ENCODE measurements around the gene AUTS2.

DNA sequence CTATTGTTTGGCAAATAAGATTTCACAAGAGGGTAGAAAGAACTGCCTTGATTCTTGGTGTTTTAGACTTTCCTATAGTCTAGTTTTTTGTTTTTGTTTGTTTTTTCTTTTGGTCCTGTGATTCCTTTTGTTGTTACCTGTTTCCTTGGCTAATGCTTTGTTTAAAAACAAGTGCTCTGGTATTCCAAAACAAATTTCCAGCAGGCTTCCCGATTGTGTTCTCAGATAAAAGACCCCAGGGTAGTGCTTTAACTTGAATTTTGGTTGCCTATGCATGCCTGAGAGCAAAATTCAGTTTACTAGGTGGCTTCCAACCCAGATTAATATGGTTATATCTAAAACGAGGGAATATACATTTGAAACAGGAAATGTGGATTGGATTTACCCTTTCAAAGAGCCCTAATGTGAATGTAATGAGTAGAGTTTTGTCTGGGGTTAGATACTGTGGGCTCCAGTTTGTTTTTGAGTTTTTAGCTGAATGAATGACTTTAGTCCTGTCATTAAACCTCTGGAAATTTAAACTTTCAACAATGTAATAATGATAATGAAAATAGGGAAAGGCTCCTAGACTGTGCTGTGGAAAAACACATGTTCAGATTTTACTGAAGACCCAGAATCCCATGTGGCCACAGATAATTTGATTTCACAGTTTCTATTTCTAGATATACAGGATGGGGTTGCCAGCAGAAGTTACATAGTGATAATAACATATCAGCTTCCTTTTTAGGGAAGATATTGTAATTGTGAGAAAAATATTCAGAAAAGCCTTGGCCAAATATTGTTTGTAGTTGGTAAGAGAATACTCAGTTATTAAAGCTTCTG lies 23.9 kb downstream of the AUTS2 start:
- TF ChIP-seq JUND (IDR thresholded peaks at IDR 0.05) = no peak
- TF ChIP-seq, protein P1, sequence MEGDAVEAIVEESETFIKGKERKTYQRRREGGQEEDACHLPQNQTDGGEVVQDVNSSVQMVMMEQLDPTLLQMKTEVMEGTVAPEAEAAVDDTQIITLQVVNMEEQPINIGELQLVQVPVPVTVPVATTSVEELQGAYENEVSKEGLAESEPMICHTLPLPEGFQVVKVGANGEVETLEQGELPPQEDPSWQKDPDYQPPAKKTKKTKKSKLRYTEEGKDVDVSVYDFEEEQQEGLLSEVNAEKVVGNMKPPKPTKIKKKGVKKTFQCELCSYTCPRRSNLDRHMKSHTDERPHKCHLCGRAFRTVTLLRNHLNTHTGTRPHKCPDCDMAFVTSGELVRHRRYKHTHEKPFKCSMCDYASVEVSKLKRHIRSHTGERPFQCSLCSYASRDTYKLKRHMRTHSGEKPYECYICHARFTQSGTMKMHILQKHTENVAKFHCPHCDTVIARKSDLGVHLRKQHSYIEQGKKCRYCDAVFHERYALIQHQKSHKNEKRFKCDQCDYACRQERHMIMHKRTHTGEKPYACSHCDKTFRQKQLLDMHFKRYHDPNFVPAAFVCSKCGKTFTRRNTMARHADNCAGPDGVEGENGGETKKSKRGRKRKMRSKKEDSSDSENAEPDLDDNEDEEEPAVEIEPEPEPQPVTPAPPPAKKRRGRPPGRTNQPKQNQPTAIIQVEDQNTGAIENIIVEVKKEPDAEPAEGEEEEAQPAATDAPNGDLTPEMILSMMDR (IDR thresholded peaks at IDR 0.05; ENCODE audit: low read depth, low read length, missing input control) = no peak
